Pons (tissue), 1 donor: ENCODE results near the gene FGD1.
"Not testable (repeated sequence)": the region's sequence is repeated elsewhere in the genome, so short reads cannot be mapped to it uniquely, and the experiment has no call there.

Experiments
- DNase-seq: peaks from one replicate; pipeline ENCODE4 v3.0.0-alpha.2; 2016; ENCODE audit warnings: low spot score

The FGD1 gene

DNA sequence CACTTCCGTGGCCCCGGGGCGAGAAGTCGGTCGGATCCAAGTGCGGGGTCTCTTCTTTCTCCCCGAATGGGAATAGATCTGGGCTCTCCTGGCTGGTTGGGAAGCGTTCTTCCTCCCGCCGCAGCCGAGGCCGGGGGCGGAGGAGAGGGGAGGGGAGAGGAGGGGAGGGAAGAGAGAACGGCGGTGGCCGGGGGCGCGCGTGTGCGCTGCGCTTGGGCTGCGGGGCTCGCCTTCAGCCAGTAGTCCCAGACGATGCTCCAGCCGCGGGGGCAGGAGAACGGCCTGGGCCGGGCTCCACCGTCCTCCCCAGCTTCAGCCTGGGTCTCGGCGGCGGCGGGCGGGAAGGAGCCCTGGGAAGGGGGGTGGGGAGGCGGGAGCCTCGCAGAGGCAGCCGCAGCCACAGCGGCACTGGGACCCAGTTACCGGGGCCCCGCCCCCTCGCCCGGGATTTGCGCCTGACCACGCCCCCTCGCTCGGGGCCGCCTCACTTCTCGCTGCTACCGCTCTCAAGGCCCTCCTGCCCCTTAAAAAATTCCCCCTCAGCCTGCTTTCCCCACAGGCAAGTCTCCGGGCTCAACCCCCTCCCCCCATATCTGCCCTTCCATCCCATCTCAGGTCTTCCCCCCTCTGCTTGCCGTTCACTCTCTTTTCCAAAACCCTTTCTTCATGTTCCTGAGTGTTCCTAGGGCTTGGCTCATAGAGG is at the start of gene FGD1:
Gene FGD1, minus strand, starts transcription at position 421 of the 703 bp plus-strand sequence. CDS start 802 bp downstream, outside the sequence.
- DNase-seq = peak; percentile 8

- not testable (repeated sequence) for DNase-seq
These were observed 46.2 kb upstream of the FGD1 start for GRCh38 chrX:54542239-54542638.

- no peak for DNase-seq
These were observed 44.3 kb upstream of the FGD1 start for GRCh38 chrX:54540289-54540688.

DNA sequence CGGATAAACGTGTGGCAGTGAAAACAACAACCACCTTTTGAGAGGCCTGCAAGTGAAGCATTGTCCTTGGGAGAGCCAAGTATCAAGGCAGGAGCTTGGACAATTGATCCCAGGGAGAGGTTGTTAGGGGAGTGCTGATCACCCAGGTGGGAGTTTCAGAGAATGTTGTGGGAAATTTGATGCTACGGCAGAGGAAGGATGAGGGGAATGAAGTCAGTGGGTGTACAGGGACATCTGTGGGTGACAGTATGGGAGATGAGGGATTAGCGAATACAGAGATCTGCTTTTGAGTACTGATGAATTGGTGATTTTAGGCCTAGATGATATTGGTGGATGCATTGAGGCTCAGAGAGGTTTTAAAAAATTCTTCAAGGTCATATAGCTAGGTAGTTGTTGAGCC is 38.2 kb upstream of the FGD1 start:
- DNase-seq = no peak

DNA sequence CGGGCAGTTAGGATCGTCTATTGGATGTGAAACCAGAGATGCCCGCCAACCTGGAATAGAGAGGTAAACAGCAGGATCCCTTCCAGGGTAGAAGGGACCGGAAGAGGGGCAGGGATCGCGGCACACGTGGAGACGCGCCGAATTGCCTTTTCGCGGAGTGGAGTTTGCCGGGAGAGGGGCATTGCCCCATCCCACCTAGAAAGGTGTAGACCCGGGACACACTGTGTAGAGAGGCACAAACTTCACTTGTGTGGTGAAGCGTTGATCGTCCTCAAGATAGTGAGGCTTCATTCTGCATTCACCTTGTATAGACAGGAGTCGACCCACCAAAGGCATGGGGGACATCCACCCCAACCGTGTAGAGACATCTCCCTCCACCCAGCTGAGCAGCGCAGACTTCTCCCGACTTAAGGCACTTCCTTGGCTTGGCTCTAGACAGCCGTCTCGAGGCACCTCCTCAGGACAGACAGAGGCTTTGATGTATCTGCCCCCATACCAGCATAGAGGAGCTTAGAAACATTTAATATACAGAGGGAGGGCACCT is 34.4 kb upstream of the FGD1 start:
- peak; percentile 2 for DNase-seq

DNA sequence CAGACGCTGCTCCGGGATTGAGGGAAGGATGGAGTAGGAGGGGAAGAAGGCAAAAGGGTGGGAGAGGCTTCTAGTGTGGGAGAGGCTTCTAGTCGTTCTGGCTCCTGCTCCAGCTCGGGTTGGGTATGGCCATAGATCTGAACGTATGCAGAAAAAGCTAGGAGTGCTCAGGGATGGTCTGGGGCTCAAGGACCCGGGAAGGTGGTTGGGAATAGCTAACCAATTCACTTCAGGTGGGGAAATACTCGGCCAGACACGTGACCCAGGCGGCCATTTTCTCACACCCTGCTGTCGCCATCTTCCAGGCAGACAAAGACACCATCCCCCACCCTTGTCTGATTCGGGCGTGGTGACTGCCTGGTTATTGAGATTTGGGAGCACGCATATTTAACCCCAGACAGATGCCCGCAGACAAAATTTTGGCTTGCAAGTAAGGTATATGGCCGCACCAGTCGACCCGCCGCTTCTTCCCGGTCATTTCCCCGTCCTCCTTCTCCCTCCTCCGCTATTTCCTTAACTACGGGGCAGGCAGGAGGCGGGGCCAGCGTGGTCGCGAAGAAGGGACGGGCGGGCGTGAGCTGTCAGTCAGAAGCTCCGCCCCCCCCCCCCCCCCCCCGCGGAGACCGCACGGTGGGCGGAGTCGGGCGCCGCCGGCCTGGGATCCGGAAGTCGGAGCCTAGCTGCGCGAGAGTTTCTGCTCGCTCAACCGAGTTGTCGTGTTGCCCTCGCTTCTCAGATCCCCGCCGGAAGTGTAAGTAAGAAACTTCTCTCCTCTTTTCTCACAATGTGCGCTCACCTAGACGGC is 33.7 kb upstream of the FGD1 start, which contains the start of gene GNL3L:
Gene GNL3L, plus strand, starts transcription at position 668 of the 805 bp plus-strand sequence. CDS start 2,348 bp downstream, outside the sequence.
- DNase-seq = peak; percentile 82

DNA sequence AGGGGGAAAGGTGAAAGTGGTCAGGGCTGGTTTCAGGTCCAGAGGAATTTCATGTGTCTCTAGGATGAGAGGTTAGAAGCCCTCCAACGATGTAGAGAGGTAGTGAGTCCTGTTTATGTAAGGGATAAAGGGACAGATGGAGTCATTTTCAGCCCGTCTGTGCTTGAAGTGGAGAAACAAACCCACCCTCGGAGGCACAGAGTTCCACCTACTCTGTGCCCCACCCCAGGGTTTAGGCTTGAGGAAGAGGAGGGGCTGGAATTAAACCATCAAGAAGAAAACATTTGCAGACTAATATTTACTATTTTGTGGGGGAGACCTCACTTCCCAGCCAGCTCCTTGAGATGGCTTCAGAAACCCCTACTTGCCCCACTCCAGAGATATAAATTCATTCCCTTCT is 33.1 kb upstream of the FGD1 start:
- DNase-seq = no peak

- no peak for DNase-seq
These were observed 13.4 kb upstream of the FGD1 start for GRCh38 chrX:54509400-54509799.

DNA sequence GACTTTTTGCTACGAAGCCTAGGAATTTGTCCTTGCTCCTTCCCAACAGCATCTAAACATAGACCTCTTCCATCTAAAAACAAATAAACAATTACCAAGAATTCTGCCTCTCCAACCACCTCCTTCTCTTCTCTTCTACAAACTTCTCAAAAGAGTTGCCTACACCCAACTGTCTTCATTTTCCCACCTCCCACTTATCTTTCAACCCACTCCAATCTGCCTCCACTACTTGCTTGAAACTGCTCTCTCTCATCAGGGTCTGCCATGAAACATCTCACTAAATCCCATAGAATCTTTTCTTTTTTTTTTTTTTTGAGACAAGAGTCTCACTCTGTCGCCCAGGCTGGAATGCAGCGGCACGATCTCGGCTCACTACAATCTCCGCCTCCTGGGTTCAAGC is 902 bp upstream of the FGD1 start:
- DNase-seq = no peak

DNA sequence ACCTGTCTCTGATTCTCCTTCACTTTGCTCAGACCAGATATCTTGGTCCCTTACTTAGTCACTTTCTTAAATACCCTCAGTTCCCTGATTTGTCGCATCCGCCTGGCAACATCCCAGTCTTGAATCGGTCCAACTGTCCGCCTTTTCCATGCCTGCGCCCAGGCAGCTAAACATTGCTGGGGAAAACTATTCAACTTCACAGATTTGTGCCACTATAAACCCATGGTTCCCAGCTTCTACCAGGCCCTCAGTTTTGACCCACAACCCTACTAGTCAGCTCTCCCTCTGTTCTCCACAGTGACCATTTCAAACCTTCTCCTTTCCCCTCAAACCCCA is 451 bp upstream of the FGD1 start:
- DNase-seq = no peak

GRCh38 chrX:54494989-54495813 is 833 bp downstream of the FGD1 start:
- no peak for DNase-seq

DNA sequence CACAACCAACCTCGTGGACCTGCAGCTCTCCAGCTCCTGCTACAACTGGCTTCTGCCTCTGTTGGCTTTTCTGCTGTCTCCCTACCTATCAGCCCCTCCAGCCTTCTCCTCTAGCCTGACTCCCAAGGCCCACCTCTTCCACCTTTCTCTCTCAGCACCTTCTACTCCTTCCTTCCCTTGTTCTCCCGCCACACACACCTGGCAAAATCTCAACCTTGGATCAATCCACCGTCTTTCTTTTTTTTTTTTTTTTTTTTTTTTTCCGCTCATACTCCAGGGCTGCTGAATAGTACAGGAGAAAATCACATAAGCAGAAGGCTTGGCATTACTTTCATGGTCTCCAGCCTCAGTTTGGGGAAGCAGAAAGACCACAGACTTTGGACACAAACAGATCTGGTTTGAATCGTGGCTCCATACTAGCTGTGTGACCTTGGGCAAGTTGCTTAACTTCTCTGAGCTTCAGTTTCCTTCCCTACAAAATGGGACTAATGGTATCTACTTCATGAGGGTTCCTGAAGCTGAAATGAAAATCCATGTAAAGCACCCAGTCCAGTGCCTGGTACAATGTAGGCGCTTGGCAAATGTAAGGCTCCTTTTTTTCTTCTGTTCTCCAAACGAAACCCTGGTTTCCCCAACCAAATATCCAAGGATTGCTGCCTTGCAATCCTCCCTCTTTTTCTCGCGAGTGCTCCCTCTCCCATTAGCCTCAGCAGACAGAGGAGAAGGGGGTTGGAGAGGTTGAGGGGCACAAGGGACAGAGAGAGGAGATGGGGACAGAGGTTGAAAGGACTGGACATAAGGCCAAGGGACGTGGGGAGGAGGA is 1.7 kb downstream of the FGD1 start:
- no peak for DNase-seq

- DNase-seq = no peak
These were observed 3.7 kb downstream of the FGD1 start for GRCh38 chrX:54492340-54492739.

GRCh38 chrX:54489819-54490218 is 6.2 kb downstream of the FGD1 start:
- DNase-seq = not testable (repeated sequence)

GRCh38 chrX:54484666-54485065 is 11.4 kb downstream of the FGD1 start:
- DNase-seq = no peak

GRCh38 chrX:54483946-54484345 is 12.1 kb downstream of the FGD1 start:
- DNase-seq = peak; percentile 21

- no peak for DNase-seq
These were observed 13.0 kb downstream of the FGD1 start for GRCh38 chrX:54482839-54483593.

GRCh38 chrX:54479136-54480111 is 16.6 kb downstream of the FGD1 start:
- DNase-seq = no peak
